Cerebellar nuclear complex (tissue), 1 donor: Measurements from ENCODE around the gene ANKRD65.
"Not testable (repeated sequence)": the region's sequence is repeated elsewhere in the genome, so short reads cannot be mapped to it uniquely, and the experiment has no call there.

Experiments
- DNase-seq, 2 experiments: peaks; one replicate each; lab custom pipeline; 2025; lab: John Stamatoyannopoulos, UW

The ANKRD65 gene

GRCh38 chr1:1421147-1421906 lies at the start of gene ANKRD65:
TSS of gene ANKRD65 (minus strand) at chr1:1421276. CDS start at chr1:1421005, 271 bp downstream.
- no peak for DNase-seq

- not testable (repeated sequence) for DNase-seq
Observed at GRCh38 chr1:1468196-1468985, 47.3 kb upstream of the ANKRD65 start.

- no peak for DNase-seq
Observed at GRCh38 chr1:1463312-1463711, 42.2 kb upstream of the ANKRD65 start.

GRCh38 chr1:1462318-1462966 lies 41.4 kb upstream of the ANKRD65 start:
- DNase-seq, result no peak

- no peak for DNase-seq
Observed at GRCh38 chr1:1461721-1462317, 40.7 kb upstream of the ANKRD65 start.

- no peak for DNase-seq
Observed at GRCh38 chr1:1460540-1461130, 39.6 kb upstream of the ANKRD65 start.

- DNase-seq, result not testable (repeated sequence)
Observed at GRCh38 chr1:1459711-1460110, 38.6 kb upstream of the ANKRD65 start.

GRCh38 chr1:1459156-1459555 lies 38.1 kb upstream of the ANKRD65 start:
- DNase-seq, result not testable (repeated sequence)

GRCh38 chr1:1456683-1457255 lies 35.7 kb upstream of the ANKRD65 start:
- DNase-seq, result not testable (repeated sequence)

- DNase-seq, result not testable (repeated sequence)
Observed at GRCh38 chr1:1455934-1456333, 34.9 kb upstream of the ANKRD65 start.

GRCh38 chr1:1455366-1455884 lies 34.3 kb upstream of the ANKRD65 start:
- no peak for DNase-seq

GRCh38 chr1:1454286-1455056 lies 33.4 kb upstream of the ANKRD65 start:
- DNase-seq, result not testable (repeated sequence)

- no peak for DNase-seq
Observed at GRCh38 chr1:1452882-1453281, 31.8 kb upstream of the ANKRD65 start.

- not testable (repeated sequence) for DNase-seq
Observed at GRCh38 chr1:1452365-1452739, 31.3 kb upstream of the ANKRD65 start.

- no peak for DNase-seq
Observed at GRCh38 chr1:1451696-1452364, 30.8 kb upstream of the ANKRD65 start.

GRCh38 chr1:1450616-1451015 lies 29.5 kb upstream of the ANKRD65 start:
- DNase-seq, result not testable (repeated sequence)

- no peak for DNase-seq
Observed at GRCh38 chr1:1449099-1449739, 28.1 kb upstream of the ANKRD65 start, which contains the start of gene ATAD3C. TSS of gene ATAD3C (plus strand) at chr1:1449689. CDS start at chr1:1450684, 995 bp downstream.

- DNase-seq, result not testable (repeated sequence)
Observed at GRCh38 chr1:1446631-1447030, 25.6 kb upstream of the ANKRD65 start.
